Upper lobe of right lung (tissue), 1 donor: ENCODE results near the gene MIX23. TPM values are rescaled to one million over a fixed set of nuclear protein-coding genes. Genes with fewer than 3 reads are reported as not detected.
A peak's percentile ranks its signal among the peaks of the same experiment; 100 is the strongest.

ENCODE experiments used
- ATAC-seq: fragments of 200-7000 bp; cut with Tn5 transposase; one replicate; pipeline ENCODE4 v1.9.1; 2020; ENCODE audit warnings: mild to moderate bottlenecking, moderate library complexity
- DNase-seq: peaks from one replicate; pipeline ENCODE4 v3.0.0-alpha.2; 2020
- H3K27ac ChIP-seq: fragments of 200-600 bp; one replicate; pipeline ENCODE4 v1.8.0; 2022
- H3K27me3 ChIP-seq: fragments of 200-600 bp; one replicate; pipeline ENCODE4 v1.8.0; 2022; ENCODE audit warnings: mild to moderate bottlenecking
- H3K36me3 ChIP-seq: fragments of 200-600 bp; one replicate; pipeline ENCODE4 v1.8.0; 2022
- H3K4me1 ChIP-seq: fragments of 200-600 bp; one replicate; pipeline ENCODE4 v1.8.0; 2022
- H3K4me3 ChIP-seq: fragments of 200-600 bp; one replicate; pipeline ENCODE4 v1.8.0; 2022; ENCODE audit warnings: mild to moderate bottlenecking
- H3K9me3 ChIP-seq: fragments of 200-600 bp; one replicate; pipeline ENCODE4 v1.8.0; 2022
- intact Hi-C: fragments of 100-400 bp; cut with DNase I; formaldehyde crosslinking; loops from one replicate; pipeline ENCODE4 v1.11.0; 2022
- total RNA-seq: library from RNA; stranded (reverse); fragmentation: NEBNext Ultra II Directional; extraction: Animal tissue kit (Norgen Biotek cat#: 25700); gene quantifications from one replicate; pipeline ENCODE4 v1.2.1, GENCODE V29; 2021
- TF ChIP-seq, protein P1 (sequence below): fragments of 200-600 bp; IDR thresholded peaks from one replicate; pipeline ENCODE4 v1.8.0; 2022; ENCODE audit warnings: antibody characterized with exemption
- donor health status: DM: no; HTN: yes; CAD: no; lungs with severe emphysema.

The MIX23 gene
- total RNA-seq, 1 donor from 2014 or later: 20.9 TPM

- Histone ChIP-seq H3K27me3 (no peaks in the 10 kb centered on the region), H3K27ac (peak overlapping the region; percentile 92), H3K36me3 (peaks cover 3% of the 10 kb centered on the region), H3K9me3 (no peaks in the 10 kb centered on the region), H3K4me1 (peaks cover 9% of the 10 kb centered on the region), H3K4me3 (peak overlapping the region; percentile 75)
- intact Hi-C loops: no loop called here
- DNase-seq (no peak), ATAC-seq (no peak)
- TF ChIP-seq, protein P1, sequence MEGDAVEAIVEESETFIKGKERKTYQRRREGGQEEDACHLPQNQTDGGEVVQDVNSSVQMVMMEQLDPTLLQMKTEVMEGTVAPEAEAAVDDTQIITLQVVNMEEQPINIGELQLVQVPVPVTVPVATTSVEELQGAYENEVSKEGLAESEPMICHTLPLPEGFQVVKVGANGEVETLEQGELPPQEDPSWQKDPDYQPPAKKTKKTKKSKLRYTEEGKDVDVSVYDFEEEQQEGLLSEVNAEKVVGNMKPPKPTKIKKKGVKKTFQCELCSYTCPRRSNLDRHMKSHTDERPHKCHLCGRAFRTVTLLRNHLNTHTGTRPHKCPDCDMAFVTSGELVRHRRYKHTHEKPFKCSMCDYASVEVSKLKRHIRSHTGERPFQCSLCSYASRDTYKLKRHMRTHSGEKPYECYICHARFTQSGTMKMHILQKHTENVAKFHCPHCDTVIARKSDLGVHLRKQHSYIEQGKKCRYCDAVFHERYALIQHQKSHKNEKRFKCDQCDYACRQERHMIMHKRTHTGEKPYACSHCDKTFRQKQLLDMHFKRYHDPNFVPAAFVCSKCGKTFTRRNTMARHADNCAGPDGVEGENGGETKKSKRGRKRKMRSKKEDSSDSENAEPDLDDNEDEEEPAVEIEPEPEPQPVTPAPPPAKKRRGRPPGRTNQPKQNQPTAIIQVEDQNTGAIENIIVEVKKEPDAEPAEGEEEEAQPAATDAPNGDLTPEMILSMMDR: no peak
These were observed 33.9 kb upstream of the MIX23 start for GRCh38 chr3:122416966-122417365.

GRCh38 chr3:122415762-122416654 lies 33.0 kb upstream of the MIX23 start, which contains the start of gene WDR5B:
Gene WDR5B, minus strand, starts transcription at chr3:122416062. Its CDS starts 534 bp downstream, at chr3:122415528.
- intact Hi-C loops: no loop called here
- peaks cover 9% of the 10 kb centered on the region for H3K4me1 ChIP-seq
- H3K4me3 ChIP-seq: peak within 1 kb of the TSS; percentile 75
- TF ChIP-seq, protein P1: no peak
- peaks cover 4% of the 10 kb centered on the region for H3K36me3 ChIP-seq
- no peaks in the 10 kb centered on the region for H3K9me3 ChIP-seq
- peak within 1 kb of the TSS; percentile 92 for H3K27ac ChIP-seq
- ATAC-seq (peak; percentile 97), DNase-seq (peak; percentile 98)
- H3K27me3 ChIP-seq: no peaks in the 10 kb centered on the region

- Histone ChIP-seq H3K27me3 (no peaks in the 10 kb centered on the region), H3K27ac (peak overlapping the region; percentile 92), H3K4me3 (peak overlapping the region; percentile 75), H3K9me3 (no peaks in the 10 kb centered on the region), H3K36me3 (peaks cover 11% of the 10 kb centered on the region), H3K4me1 (peaks cover 9% of the 10 kb centered on the region)
- intact Hi-C loops: no loop called here
- DNase-seq: no peak
- peak; percentile 78 for ATAC-seq
- TF ChIP-seq, protein P1: no peak
These were observed 32.2 kb upstream of the MIX23 start for GRCh38 chr3:122415104-122415744.

DNA sequence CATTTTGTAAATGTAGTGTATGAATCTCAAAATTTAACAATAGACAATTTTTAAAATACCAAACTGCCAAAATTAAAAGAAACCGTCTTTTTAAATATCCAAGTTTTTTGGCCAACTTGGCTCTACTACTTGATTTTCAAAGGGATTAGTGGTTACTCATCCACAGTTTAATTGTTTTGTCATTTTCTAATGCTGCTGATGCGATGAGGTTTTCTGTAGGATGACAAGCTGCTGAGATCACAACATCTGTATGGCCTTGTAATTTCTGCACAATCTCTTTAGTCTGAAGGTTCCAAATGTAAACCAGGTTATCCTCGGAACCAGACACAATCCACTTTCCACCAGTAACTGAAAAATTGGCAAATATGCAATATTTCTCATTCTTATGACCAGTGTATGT lies 31.4 kb upstream of the MIX23 start:
- Histone ChIP-seq H3K9me3 (no peaks in the 10 kb centered on the region), H3K4me1 (peaks cover 9% of the 10 kb centered on the region), H3K36me3 (peaks cover 20% of the 10 kb centered on the region), H3K4me3 (no peak overlapping the region), H3K27me3 (no peaks in the 10 kb centered on the region), H3K27ac (no peak overlapping the region)
- TF ChIP-seq, protein P1: no peak
- ATAC-seq: no peak
- intact Hi-C loops: no loop called here
- no peak for DNase-seq

GRCh38 chr3:122410639-122411038 lies 27.6 kb upstream of the MIX23 start:
- intact Hi-C loops: no loop called here
- no peaks in the 10 kb centered on the region for H3K27me3 ChIP-seq
- DNase-seq (no peak), ATAC-seq (no peak)
- no peaks in the 10 kb centered on the region for H3K9me3 ChIP-seq
- H3K4me3 ChIP-seq: no peak overlapping the region
- no peak overlapping the region for H3K27ac ChIP-seq
- peaks cover 47% of the 10 kb centered on the region for H3K36me3 ChIP-seq
- TF ChIP-seq, protein P1: no peak
- H3K4me1 ChIP-seq: no peaks in the 10 kb centered on the region
